Measurements from ENCODE around the gene PRTG. TPM values are rescaled to one million over a fixed set of nuclear protein-coding genes. Genes with fewer than 3 reads are reported as not detected.

Gene PRTG
- total RNA-seq, 2 experiments from 2014 or later, result not detected

DNA sequence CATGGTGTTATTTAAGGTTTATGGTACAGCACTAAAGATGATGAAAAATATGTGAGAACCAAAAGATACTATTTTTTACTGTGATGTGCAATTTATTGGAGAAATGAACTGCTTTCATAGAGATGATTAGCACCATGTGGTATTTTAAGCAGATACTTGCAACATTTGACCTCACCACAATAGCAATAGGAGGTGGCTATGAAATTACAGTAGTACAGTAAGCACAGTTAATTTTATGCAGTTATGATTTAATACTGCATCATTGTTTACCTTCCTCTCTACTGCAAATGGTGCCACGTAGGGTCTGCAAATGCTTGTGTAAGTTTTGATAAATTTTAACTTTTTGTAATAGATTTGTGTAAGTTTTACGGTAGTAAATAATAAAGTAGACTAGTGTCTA is 168.9 kb downstream of the PRTG start:
- no peak overlapping the region for H3K27ac Mint-ChIP-seq
- no peak for DNase-seq
- H3K9me3 Mint-ChIP-seq, result peaks cover 2% of the 10 kb centered on the region
- peaks cover 32% of the 10 kb centered on the region for H3K27me3 Mint-ChIP-seq (ENCODE audit: low read depth)
- no peaks in the 10 kb centered on the region for H3K4me1 Mint-ChIP-seq (ENCODE audit: low read depth)
- intact Hi-C loops (cut with micrococcal nuclease), result no loop called here
- H3K4me3 Mint-ChIP-seq, result no peak overlapping the region
- no peaks in the 10 kb centered on the region for H3K36me3 Mint-ChIP-seq (ENCODE audit: low read depth)
- CTCF ChIA-PET, result no interaction called here

DNA sequence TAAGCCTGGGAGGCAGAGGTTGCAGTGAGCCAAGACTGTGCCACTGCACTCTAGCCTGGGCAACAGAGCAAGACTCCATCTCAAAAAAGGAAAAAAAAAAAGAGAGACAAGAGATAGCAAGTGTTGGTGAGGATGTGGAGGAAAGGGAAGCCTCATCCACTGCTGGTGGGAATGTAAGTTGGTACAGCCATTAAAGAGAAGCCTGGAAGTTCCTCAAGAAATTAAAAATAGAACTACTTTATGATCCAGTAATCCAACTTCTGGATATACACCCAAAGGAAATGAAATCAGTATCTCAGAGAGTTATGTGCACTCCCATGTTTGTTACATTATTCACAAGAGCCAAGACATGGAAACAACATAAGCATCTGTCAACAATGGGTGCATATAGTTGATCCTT is 169.7 kb downstream of the PRTG start:
- Mint-ChIP-seq H3K36me3 (ENCODE audit: low read depth) (no peaks in the 10 kb centered on the region), H3K27me3 (ENCODE audit: low read depth) (peaks cover 27% of the 10 kb centered on the region), H3K4me1 (ENCODE audit: low read depth) (no peaks in the 10 kb centered on the region), H3K4me3 (no peak overlapping the region), H3K9me3 (peaks cover 2% of the 10 kb centered on the region), H3K27ac (no peak overlapping the region)
- CTCF ChIA-PET, result no interaction called here
- intact Hi-C loops (cut with micrococcal nuclease), result no loop called here
- no peak for DNase-seq

DNA sequence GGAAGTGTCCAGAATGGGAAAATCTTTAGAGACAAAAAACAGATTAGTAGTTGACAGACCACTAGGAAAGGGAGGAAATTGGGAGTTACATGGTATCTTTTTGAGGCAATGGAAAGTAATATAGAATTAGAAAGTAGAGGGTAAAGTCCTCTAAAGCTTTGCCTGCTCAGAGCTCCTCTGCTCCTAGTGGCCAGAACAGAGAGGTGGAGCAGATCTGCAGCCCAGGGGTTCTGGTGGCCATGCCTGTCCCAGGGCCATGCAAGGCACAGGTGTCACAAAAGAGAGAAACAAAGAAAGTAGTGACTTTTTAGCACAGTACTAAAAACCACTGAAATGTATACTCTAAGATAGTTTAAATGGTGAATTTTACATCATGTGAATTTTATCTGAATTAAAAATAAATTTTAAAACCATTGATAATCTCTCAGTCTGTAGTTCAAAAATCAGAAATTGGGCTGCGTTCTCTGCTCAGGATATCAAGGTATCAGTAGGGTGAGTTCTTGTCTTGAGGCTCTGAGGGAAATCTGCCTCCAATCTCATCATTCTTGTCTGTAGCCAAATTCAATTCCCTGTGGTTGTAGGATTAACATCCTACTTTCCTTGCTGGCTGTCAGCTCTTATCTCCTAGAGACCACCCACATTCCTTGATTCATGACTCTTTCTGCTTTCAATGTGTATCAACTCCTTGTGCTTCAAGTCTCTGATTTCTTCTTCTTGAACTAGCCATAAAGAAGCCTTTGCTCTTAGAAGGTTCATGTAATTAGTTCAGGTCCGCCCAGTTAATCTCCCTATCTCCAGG is 178.4 kb downstream of the PRTG start:
- no peak overlapping the region for H3K27ac Mint-ChIP-seq
- no peak overlapping the region for H3K4me3 Mint-ChIP-seq
- CTCF ChIA-PET, result no interaction called here
- H3K4me1 Mint-ChIP-seq (ENCODE audit: low read depth), result no peaks in the 10 kb centered on the region
- intact Hi-C loops (cut with micrococcal nuclease), result no loop called here
- H3K27me3 Mint-ChIP-seq (ENCODE audit: low read depth), result peaks cover 12% of the 10 kb centered on the region
- no peaks in the 10 kb centered on the region for H3K36me3 Mint-ChIP-seq (ENCODE audit: low read depth)
- no peak for DNase-seq
- peaks cover 7% of the 10 kb centered on the region for H3K9me3 Mint-ChIP-seq

DNA sequence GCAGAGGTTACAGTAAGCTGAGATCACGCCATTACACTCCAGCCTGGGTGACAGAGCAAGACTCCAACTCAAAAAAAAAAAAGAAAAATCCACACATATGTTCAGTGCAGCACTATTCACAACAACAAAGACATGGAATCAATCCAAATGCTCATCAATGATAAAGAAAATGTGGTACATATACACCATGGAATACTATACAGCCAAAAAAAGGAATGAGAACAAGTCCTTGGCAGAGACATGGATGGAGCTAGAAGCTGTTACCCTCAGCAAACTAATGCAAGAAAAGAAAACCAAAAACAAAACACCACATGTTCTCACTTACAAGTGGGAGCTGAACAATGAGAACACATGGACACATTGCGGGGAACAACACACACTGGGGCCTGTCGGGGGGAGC is 180.4 kb downstream of the PRTG start:
- CTCF ChIA-PET, result no interaction called here
- intact Hi-C loops (cut with micrococcal nuclease), result no loop called here
- Mint-ChIP-seq H3K27ac (no peak overlapping the region), H3K4me1 (ENCODE audit: low read depth) (no peaks in the 10 kb centered on the region), H3K27me3 (ENCODE audit: low read depth) (peaks cover 6% of the 10 kb centered on the region), H3K4me3 (no peak overlapping the region), H3K36me3 (ENCODE audit: low read depth) (no peaks in the 10 kb centered on the region), H3K9me3 (peaks cover 9% of the 10 kb centered on the region)
- no peak for DNase-seq

Other genes starting within 250 kb of the PRTG start
- under 1 TPM; 0.30 to 0.69 TPM for gene DNAAF4, start 234.9 kb downstream of the PRTG start, total RNA-seq
- not detected for gene PYGO1, start 154.8 kb downstream of the PRTG start, total RNA-seq

All from activated naive CD4-positive, alpha-beta T cell treated with anti-CD3 and anti-CD28 coated beads for 36 hours (primary cell).